ENCODE measurements around the gene ADCYAP1R1. TPM values are rescaled to one million over a fixed set of nuclear protein-coding genes. Genes with fewer than 3 reads are reported as not detected.
A peak's percentile ranks its signal among the peaks of the same experiment; 100 is the strongest.

The ADCYAP1R1 gene
- total and polyA plus RNA-seq, 7 donors = 0.60 to 35.7 (median 18.2) TPM; not detected in 1

DNA sequence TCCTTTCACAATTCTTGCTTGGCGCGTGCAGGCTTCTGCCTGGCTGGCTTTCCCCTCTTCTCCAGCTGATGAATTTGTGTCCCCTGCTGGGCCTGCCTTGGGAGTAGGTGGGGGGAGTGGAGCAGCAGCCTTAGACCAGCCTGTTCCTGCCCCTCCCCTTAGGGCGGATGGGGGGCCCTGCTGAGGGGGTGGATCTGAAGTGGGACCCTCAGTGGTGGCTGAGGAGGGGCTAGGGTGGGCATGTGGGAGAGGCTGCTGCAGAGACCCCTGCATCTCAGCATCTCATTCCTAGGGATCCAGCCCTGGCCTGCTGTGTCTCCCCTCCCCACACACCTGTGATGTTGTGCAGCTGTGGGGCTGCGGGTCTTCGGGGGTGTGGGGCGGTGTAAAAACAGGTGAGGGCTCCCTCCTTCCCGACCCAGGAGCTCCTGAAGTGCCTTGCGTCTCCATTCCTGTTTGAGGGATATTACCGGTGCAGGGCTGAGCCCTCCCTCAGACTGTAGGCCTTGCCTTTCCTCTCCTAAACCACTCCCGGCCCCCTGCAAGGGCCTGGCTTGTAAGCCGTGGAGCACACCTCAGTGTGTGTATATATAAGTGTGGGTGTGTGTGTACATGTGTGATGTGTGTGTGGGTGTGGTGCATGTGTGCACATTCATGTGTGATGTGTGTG lies 24.7 kb downstream of the ADCYAP1R1 start:
- Histone ChIP-seq H3K4me1 (no peaks in the 10 kb centered on the region), H3K27ac (no peak overlapping the region), H3K27me3 (no peaks in the 10 kb centered on the region), H3K9me3 (no peaks in the 10 kb centered on the region), H3K36me3 (no peaks in the 10 kb centered on the region), H3K4me3 (no peak overlapping the region)
- intact Hi-C loops (cut with DNase I) = no loop called here
- WGBS, 2 donors = 77 to 86% methylated on average over 11 of the region's 11 CpGs
- peak; percentile 68 for DNase-seq
- TF ChIP-seq POLR2A (IDR thresholded peaks at IDR 0.05) (no peak), EP300 (IDR thresholded peaks at IDR 0.05) (no peak), POLR2AphosphoS5 (IDR thresholded peaks at IDR 0.05) (no peak)
- TF ChIP-seq, protein P1, sequence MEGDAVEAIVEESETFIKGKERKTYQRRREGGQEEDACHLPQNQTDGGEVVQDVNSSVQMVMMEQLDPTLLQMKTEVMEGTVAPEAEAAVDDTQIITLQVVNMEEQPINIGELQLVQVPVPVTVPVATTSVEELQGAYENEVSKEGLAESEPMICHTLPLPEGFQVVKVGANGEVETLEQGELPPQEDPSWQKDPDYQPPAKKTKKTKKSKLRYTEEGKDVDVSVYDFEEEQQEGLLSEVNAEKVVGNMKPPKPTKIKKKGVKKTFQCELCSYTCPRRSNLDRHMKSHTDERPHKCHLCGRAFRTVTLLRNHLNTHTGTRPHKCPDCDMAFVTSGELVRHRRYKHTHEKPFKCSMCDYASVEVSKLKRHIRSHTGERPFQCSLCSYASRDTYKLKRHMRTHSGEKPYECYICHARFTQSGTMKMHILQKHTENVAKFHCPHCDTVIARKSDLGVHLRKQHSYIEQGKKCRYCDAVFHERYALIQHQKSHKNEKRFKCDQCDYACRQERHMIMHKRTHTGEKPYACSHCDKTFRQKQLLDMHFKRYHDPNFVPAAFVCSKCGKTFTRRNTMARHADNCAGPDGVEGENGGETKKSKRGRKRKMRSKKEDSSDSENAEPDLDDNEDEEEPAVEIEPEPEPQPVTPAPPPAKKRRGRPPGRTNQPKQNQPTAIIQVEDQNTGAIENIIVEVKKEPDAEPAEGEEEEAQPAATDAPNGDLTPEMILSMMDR (IDR thresholded peaks at IDR 0.05) = no peak

DNA sequence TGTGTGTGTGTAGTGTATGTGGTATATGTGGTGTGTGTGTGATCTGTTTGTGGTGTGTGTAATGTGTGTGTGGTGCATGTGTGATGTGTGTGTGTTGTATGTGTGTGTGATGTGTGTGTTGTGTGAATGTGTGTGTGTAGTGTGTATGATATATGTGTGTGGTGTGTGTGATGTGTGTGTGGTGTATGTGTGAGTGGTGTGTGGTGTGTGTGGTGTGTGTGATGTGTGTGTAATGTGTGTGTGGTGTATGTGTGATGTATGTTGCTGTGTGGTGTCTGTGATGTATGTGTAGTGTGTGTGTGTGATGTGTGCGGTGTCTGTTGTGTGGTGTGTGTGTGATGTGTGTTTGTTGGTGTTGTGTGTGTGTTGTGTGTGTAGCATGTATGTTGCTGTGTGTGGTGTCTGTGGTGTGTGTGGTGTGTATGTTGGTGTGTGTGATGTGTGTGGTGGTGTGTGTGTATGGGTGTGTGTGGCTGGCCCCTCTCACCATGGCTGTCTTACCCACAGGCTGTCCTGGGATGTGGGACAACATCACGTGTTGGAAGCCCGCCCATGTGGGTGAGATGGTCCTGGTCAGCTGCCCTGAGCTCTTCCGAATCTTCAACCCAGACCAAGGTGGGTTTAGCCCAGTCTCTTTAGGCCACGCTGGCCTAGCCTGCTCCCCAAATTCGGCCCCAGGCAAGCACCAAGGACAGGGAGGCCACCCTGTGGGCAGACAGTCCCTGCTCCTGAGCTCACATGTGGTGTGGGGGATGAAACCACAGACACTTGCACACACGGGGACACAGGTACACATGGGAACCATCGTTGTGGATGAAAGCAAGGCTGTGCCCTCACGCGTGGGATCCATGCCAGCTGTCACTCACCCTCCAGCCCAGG lies 25.6 kb downstream of the ADCYAP1R1 start:
- H3K4me1 ChIP-seq = peaks cover 0 to 4% (median 0%) of the 10 kb centered on the region in 4 donors
- TF ChIP-seq, protein P1 (IDR thresholded peaks at IDR 0.05) = no peak
- TF ChIP-seq POLR2A (IDR thresholded peaks at IDR 0.05) = no peak
- no peak for TF ChIP-seq EP300 (IDR thresholded peaks at IDR 0.05)
- TF ChIP-seq POLR2AphosphoS5 (IDR thresholded peaks at IDR 0.05) = no peak
- WGBS, 2 donors = 72 to 86% methylated on average over 10 of the region's 10 CpGs
- intact Hi-C loops (cut with DNase I) = no loop called here
- no peak overlapping the region for H3K27ac ChIP-seq
- H3K27me3 ChIP-seq = no peaks in the 10 kb centered on the region
- H3K36me3 ChIP-seq = no peaks in the 10 kb centered on the region
- no peaks in the 10 kb centered on the region for H3K9me3 ChIP-seq
- no peak overlapping the region for H3K4me3 ChIP-seq
- DNase-seq = peak; percentile 63

GRCh38 chr7:31078363-31078990 lies 26.4 kb downstream of the ADCYAP1R1 start:
- H3K27ac ChIP-seq = no peak overlapping the region
- 84 to 87% methylated on average over 24 of the region's 24 CpGs for WGBS, 2 donors
- peak; percentile 62 for DNase-seq
- no peak overlapping the region for H3K4me3 ChIP-seq
- TF ChIP-seq POLR2AphosphoS5 (IDR thresholded peaks at IDR 0.05) = no peak
- TF ChIP-seq POLR2A (IDR thresholded peaks at IDR 0.05) = no peak
- TF ChIP-seq EP300 (IDR thresholded peaks at IDR 0.05) = no peak
- TF ChIP-seq, protein P1 (IDR thresholded peaks at IDR 0.05) = no peak
- no peaks in the 10 kb centered on the region for H3K36me3 ChIP-seq
- H3K4me1 ChIP-seq = peaks cover 0 to 6% (median 0%) of the 10 kb centered on the region in 4 donors
- H3K9me3 ChIP-seq = no peaks in the 10 kb centered on the region
- H3K27me3 ChIP-seq = no peaks in the 10 kb centered on the region
- intact Hi-C loops (cut with DNase I) = no loop called here

DNA sequence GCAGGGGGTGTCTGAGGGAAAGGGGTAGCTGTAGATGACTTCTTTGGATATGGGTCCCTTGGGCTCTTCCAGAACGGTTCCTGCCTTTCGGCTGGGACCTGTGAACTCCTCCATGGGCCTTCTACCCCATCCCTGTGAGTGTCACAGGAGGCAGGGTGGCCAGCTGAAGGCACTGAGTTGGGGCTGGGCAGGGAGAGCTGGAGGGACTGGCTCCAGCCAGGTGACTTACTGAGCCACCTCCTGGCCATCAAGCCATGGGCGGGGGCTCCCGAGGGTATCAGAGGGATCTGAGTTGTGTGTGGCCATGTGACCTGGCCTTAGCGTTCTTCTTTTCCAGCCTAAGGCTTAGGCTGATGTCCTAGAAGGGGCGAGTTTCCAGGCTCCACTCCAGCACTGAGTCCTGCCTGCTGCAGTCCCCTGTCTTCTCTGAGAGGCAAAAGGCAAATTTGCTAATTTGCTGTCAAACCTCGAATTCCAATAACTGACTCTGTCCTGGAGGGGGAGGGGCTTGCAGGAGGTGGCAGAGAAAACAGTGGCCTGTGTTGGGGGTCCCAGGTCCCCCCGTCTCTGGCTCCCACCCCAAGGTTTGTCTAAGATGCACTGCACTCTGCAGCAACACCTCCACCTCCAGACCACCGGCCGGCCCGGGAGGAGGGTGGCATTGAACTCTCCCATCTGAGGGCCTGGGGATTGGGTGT lies 27.2 kb downstream of the ADCYAP1R1 start:
- H3K9me3 ChIP-seq = no peaks in the 10 kb centered on the region
- H3K27me3 ChIP-seq = no peaks in the 10 kb centered on the region
- no peak overlapping the region for H3K4me3 ChIP-seq
- H3K36me3 ChIP-seq = no peaks in the 10 kb centered on the region
- TF ChIP-seq POLR2AphosphoS5 (IDR thresholded peaks at IDR 0.05) (no peak), EP300 (IDR thresholded peaks at IDR 0.05) (no peak), POLR2A (IDR thresholded peaks at IDR 0.05) (no peak)
- TF ChIP-seq, protein P1 (IDR thresholded peaks at IDR 0.05) = no peak
- WGBS, 2 donors = 53 to 71% methylated on average over 11 of the region's 11 CpGs
- H3K27ac ChIP-seq = no peak overlapping the region
- intact Hi-C loops (cut with DNase I) = no loop called here
- peaks cover 0 to 6% (median 0%) of the 10 kb centered on the region in 4 donors for H3K4me1 ChIP-seq
- DNase-seq = peak; percentile 57
